Spinal cord (tissue), 10 donors: Measurements from ENCODE around the gene ZKSCAN7. TPM values are rescaled to one million over a fixed set of nuclear protein-coding genes. Genes with fewer than 3 reads are reported as not detected.
"Not testable (repeated sequence)": the region's sequence is repeated elsewhere in the genome, so short reads cannot be mapped to it uniquely, and the experiment has no call there.

Source experiments
- DNase-seq, 6 donors: peaks; one replicate each; pipeline versions ENCODE4 v3.0.0 to v3.0.0-alpha.2; 2013 to 2015; ENCODE audit warnings: low spot score in 6 of 6, low read depth in 4 of 6
- H3K27ac ChIP-seq: one replicate; pipeline ENCODE4 v1.5.1; 2013; ENCODE audit warnings: low read depth, low read length, control low read depth
- H3K27me3 ChIP-seq: one replicate; pipeline ENCODE4 v1.6.1; 2013; ENCODE audit warnings: low read length; ENCODE audit not compliant: control insufficient read depth, insufficient read depth
- H3K36me3 ChIP-seq: one replicate; pipeline ENCODE4 v1.6.1; 2013; ENCODE audit warnings: low read length; ENCODE audit not compliant: control insufficient read depth, insufficient read depth
- H3K4me1 ChIP-seq: one replicate; pipeline ENCODE4 v1.6.1; 2013; ENCODE audit warnings: low read length; ENCODE audit not compliant: control insufficient read depth, insufficient read depth
- H3K4me3 ChIP-seq: one replicate; pipeline ENCODE4 v1.5.1; 2013; ENCODE audit warnings: low read depth, low read length, control low read depth
- H3K9me3 ChIP-seq: one replicate; pipeline ENCODE4 v1.6.1; 2013; ENCODE audit warnings: low read length; ENCODE audit not compliant: control insufficient read depth, insufficient read depth
- WGBS: methylation state at CpG from one replicate; pipeline ENCODE4 v1.1.5; 2013; ENCODE audit warnings: missing lambda C conversion rate; ENCODE audit not compliant: insufficient coverage; 5-methylcytosine and 5-hydroxymethylcytosine counted together
- polyA plus RNA-seq, 2 donors: library from polyadenylated mRNA; unstranded; fragments of 120-200 nt; gene quantifications; one replicate each; pipeline ENCODE4 v1.2.1, GENCODE V29; 2013; ENCODE audit not compliant: insufficient read length in 2 of 2
- total RNA-seq, 2 donors: library from RNA; depleted of rRNA in 1 of 2; stranded (reverse); fragments of 120-200 nt in 1 of 2; fragments of >200 nt in 1 of 2; gene quantifications; one replicate each; pipeline versions ENCODE4 v1.2.3 to v1.2.4, GENCODE V29; 2013 to 2014
- donor health status: healthy.

The ZKSCAN7 gene
- total and polyA plus RNA-seq, 4 donors, result 9.6 to 16.5 (median 13.1) TPM

DNA sequence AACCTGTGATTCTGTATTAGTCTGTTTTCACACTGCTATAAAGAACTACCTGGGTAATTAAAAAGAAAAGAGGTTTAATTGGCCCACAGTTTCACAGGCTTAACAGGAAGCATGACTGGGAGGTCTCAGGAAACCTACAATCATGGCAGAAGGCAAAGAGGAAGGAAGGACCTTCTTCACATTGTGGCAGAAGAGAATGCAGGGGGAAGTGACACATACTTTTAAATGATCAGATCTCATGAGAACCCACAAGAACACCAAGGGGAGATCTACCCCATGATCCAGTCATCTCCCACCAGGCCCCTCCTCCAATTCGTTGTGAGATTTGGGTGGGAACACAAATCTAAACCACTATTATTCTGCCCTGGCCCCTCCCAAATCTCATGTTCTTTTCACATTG, 6.1 kb downstream of the ZKSCAN7 start:
- H3K9me3 ChIP-seq, result peaks cover 1% of the 10 kb centered on the region
- WGBS, result 100% methylated on average over 1 of the region's 1 CpG
- H3K27ac ChIP-seq, result no peak overlapping the region
- peaks cover 9% of the 10 kb centered on the region for H3K4me1 ChIP-seq
- no peaks in the 10 kb centered on the region for H3K27me3 ChIP-seq
- peaks cover 40% of the 10 kb centered on the region for H3K36me3 ChIP-seq
- no peak for DNase-seq
- no peak overlapping the region for H3K4me3 ChIP-seq

GRCh38 chr3:44562147-44562546, 7.2 kb downstream of the ZKSCAN7 start:
- no peak overlapping the region for H3K4me3 ChIP-seq
- H3K27me3 ChIP-seq, result no peaks in the 10 kb centered on the region
- WGBS, result 93% methylated on average over 3 of the region's 3 CpGs
- H3K27ac ChIP-seq, result no peak overlapping the region
- peaks cover 1% of the 10 kb centered on the region for H3K9me3 ChIP-seq
- H3K4me1 ChIP-seq, result peaks cover 5% of the 10 kb centered on the region
- DNase-seq, result no peak
- peaks cover 40% of the 10 kb centered on the region for H3K36me3 ChIP-seq

GRCh38 chr3:44568561-44568960, 13.6 kb downstream of the ZKSCAN7 start:
- H3K36me3 ChIP-seq, result peaks cover 40% of the 10 kb centered on the region

GRCh38 chr3:44571024-44571423, 16.0 kb downstream of the ZKSCAN7 start:
- H3K9me3 ChIP-seq, result no peaks in the 10 kb centered on the region
- 96% methylated on average over 3 of the region's 4 CpGs for WGBS

More at GRCh38 chr3:44568561-44568960, 13.6 kb downstream of the ZKSCAN7 start:
- no peak overlapping the region for H3K27ac ChIP-seq
- no peaks in the 10 kb centered on the region for H3K4me1 ChIP-seq
- DNase-seq, result no peak
- no peaks in the 10 kb centered on the region for H3K27me3 ChIP-seq
- H3K9me3 ChIP-seq, result no peaks in the 10 kb centered on the region
- 100% methylated on average over 1 of the region's 1 CpG for WGBS
- H3K4me3 ChIP-seq, result no peak overlapping the region

DNA sequence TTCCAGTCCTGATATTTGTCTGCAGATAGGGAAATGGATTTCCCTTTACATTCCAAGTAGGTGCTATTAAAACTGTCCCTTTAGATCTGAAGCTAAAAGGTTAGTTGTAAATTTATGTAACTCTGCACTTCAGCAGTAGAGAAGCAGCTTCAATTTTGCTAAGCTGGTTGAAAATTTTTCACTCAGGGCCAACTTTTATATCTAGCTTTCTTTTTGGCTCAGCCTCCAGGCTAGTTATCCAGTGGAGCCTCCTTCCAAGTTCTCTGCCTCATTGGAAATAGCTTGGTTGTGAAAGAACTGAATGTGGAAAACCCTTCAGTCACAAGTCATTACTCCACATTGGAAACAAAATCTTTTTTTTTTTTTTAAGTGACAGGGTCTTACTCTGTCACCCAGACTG, 21.6 kb downstream of the ZKSCAN7 start:
- DNase-seq, result peak in 1 of 6 donors; percentile 38
- Histone ChIP-seq H3K36me3 (peaks cover 28% of the 10 kb centered on the region), H3K4me1 (no peaks in the 10 kb centered on the region), H3K27me3 (no peaks in the 10 kb centered on the region), H3K9me3 (no peaks in the 10 kb centered on the region), H3K27ac (no peak overlapping the region), H3K4me3 (no peak overlapping the region)

More at GRCh38 chr3:44571024-44571423, 16.0 kb downstream of the ZKSCAN7 start:
- H3K4me1 ChIP-seq, result no peaks in the 10 kb centered on the region
- H3K4me3 ChIP-seq, result no peak overlapping the region
- H3K36me3 ChIP-seq, result peaks cover 28% of the 10 kb centered on the region
- peak in 1 of 6 donors; percentile 24 for DNase-seq
- H3K27ac ChIP-seq, result no peak overlapping the region
- no peaks in the 10 kb centered on the region for H3K27me3 ChIP-seq

DNA sequence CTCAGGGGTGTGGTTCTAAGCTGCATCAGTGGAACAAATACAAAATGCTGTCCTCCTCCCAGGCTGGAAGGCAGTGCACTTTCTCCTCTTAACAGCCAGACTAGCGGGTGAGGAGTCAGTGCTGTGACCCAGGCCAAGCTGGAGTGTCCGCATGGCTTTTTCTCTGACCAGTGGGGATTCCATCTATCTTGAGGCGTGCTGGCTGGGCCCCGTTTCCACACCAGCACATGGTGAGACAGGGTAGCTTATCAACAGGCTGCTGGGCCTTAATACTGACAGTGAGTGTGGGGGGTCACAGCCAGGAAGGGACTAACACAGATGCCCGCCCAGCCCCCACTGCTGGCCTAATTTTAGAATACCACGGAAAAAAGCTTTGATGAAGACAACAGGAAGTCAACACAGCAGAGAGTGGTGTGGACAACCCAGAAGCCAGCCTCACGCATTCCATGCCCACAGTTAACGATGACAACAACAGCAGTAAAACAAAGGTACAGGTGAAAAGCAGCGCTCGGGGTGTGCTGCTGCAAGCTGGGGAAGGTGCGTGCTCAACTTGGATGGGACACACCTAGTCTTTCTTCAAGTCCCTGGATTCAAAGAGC, 22.5 kb downstream of the ZKSCAN7 start:
- not testable (repeated sequence) for H3K9me3 ChIP-seq, H3K4me3 ChIP-seq, H3K27me3 ChIP-seq, H3K4me1 ChIP-seq, DNase-seq, H3K27ac ChIP-seq
- 96% methylated on average over 6 of the region's 11 CpGs for WGBS
- peaks cover 22% of the 10 kb centered on the region for H3K36me3 ChIP-seq

DNA sequence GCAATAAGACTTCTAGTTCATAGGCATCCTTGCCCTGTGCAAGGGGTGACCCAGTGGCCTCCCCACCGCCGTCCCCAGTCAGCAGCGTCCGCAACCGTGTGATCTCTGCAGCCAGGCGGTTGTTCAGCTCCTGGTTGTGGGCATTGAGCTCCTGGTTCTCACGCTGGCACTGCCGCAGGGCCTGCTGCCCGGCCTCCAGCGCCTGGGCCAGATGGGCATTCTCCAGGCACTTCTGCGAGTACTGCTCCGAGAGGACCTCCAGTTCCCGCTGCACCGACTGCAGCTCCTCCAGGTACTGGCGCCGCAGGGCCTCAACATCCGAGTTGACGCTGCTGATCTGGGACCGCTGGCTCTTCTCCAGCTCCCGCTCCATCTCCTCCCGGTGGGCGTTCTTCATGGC, 23.3 kb downstream of the ZKSCAN7 start:
- not testable (repeated sequence) for H3K27ac ChIP-seq, DNase-seq, H3K4me1 ChIP-seq, H3K4me3 ChIP-seq, H3K9me3 ChIP-seq, H3K27me3 ChIP-seq
- H3K36me3 ChIP-seq, result peaks cover 21% of the 10 kb centered on the region
- WGBS, result 98% methylated on average over 22 of the region's 22 CpGs

GRCh38 chr3:44578924-44579515, 24.0 kb downstream of the ZKSCAN7 start:
- H3K4me3 ChIP-seq, H3K9me3 ChIP-seq, H3K4me1 ChIP-seq, DNase-seq, H3K27me3 ChIP-seq, H3K27ac ChIP-seq: not testable (repeated sequence)
- peaks cover 21% of the 10 kb centered on the region for H3K36me3 ChIP-seq
- 96% methylated on average over 36 of the region's 37 CpGs for WGBS

DNA sequence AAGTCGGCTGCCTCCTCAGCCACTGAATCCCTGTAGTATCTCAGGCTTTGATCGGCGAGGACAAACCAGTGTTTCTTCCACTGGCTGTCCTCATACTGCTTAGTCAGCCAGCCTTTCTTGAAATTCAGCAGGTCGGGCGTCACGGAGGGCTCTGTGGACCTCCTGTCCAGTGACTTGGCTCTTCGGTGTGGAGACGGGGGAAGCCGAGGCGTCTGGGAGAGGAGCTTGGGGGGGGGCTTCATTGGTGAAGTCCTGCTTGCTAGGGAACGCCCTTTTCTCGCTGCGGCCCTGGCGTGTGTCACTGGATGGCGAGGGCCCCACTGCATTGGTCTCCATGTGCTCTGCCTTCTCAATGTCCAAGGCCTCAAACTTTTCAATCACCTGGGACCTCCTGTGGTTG, 24.8 kb downstream of the ZKSCAN7 start:
- DNase-seq, H3K4me1 ChIP-seq, H3K27ac ChIP-seq, H3K4me3 ChIP-seq, H3K27me3 ChIP-seq, H3K9me3 ChIP-seq: not testable (repeated sequence)
- 97% methylated on average over 10 of the region's 15 CpGs for WGBS
- H3K36me3 ChIP-seq, result peaks cover 21% of the 10 kb centered on the region

DNA sequence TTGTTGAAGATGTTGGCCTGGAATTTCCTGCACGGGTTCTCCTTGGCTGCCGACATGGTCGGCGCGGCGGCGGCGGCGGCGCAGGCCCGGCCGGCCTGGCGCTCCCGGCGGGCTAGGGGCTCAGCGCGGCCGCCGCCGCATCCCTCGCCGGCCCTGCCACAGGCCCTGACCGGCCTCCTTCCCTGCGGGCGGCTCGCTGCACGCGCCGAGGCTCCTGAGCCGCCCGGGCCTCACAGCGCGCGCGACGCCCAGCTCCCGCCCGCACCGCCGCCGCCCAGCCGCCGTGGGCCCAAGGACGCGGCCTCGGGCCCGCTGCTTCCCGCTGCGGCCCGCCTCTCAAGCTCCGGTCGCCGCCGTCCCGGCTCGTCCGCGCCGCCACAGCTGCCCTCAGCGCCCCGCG, 26.0 kb downstream of the ZKSCAN7 start:
- DNase-seq, H3K9me3 ChIP-seq, H3K27ac ChIP-seq, H3K4me1 ChIP-seq, H3K4me3 ChIP-seq, H3K27me3 ChIP-seq: not testable (repeated sequence)
- WGBS, result 34% methylated on average over 58 of the region's 62 CpGs
- peaks cover 21% of the 10 kb centered on the region for H3K36me3 ChIP-seq
